HG02571 (cell line): ENCODE measurements around the gene RPL10A.

Experiments used
- ATAC-seq: cut with Tn5 transposase; IDR thresholded peaks from one replicate; pipeline ENCODE4 v1.9.1; 2021; ENCODE audit warnings: mild to moderate bottlenecking, moderate library complexity; ENCODE audit not compliant: unreplicated experiment

The RPL10A gene

DNA sequence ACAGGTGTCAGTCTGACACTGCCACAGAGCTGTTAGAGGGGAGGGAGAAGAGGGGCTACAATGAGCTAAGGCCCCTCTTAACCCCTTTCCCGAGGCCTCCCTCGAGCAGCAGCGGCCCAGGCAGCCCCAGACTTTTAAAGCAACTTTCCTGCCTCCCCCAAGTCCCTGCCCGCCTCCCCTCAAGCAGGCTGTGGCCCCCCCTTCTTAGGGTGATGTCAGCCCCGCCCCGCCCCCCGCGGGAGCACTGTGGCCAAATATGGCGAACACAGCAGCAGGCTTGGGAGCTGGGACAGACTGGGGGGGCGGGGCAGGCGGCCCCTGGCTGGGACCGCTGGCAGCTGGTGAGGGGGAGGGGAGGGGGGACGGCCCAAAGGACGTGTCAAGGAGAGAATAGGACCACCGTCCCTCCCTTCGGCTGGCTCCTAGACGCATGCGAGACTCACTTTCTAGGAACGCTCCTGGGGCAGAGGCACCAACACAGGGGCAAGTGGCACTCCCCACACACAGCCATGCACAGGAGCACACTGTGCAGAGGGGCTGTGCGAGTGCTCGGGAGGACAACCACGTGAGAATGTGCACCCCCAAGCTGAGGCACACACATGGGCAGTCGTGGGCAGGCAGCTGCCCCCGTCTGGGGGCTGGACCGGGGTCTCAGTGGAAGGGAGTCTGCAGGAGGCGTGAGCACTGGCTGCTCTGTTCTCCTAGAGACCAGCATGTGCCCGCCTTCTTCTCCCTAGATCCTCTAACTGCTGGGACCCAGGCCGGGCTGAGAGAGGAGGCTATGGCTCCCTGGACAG lies 22.0 kb downstream of the RPL10A start:
- no peak for ATAC-seq

GRCh38 chr6:35490821-35491557 lies 22.8 kb downstream of the RPL10A start:
- no peak for ATAC-seq

GRCh38 chr6:35491558-35492257 lies 23.5 kb downstream of the RPL10A start:
- ATAC-seq: no peak

DNA sequence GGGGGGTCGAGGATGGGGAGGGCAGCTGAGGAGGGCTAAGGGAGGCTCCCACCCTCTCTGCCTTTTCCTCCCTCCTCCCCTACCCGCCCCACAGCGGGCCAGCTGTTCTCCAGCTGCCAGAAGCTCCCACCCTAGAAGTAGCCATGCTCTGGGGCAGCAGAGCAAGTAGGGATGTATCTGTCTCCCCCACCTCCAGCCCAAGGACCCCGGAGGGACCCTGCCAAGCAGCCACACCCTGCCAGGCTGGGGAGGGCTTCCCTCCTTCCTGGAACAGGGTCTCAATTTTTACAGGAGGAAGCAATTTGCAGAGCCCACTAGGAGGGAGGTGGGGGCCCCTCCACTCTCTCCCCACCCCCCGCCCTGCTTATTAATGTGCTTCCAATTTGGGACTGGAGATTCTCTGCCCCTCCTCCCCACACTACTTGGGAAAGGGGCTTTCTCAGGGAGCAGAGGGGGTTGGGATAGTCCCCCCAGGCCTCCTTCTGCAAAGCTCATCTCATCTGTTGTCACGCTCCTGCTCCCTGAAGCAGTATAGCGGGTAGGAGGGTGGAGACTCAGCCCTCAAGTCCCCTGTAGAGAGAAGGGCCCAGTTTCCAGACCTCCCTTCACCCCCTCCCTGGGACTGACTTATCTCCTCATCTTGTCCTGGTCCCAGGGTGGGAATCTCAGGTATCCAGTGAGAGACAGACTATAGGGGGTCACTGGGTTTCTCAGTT lies 24.2 kb downstream of the RPL10A start:
- ATAC-seq: no peak

DNA sequence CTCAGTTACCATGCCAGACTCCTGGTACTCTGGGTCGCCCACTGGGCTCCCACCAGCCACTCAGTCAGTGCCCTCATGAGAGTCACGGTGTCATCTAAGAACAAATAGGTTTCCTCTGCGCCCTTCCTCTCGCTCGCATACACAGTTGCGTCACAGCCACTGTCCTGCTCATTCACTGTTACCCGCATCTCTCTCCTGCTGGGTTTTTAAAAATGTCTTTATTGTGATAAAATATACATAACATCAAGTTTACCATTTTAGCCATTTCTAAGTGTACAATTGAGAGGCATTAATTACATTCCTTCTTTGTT lies 24.7 kb downstream of the RPL10A start:
- ATAC-seq: no peak

- ATAC-seq: no peak
Observed at GRCh38 chr6:35493307-35493983, 25.2 kb downstream of the RPL10A start.

DNA sequence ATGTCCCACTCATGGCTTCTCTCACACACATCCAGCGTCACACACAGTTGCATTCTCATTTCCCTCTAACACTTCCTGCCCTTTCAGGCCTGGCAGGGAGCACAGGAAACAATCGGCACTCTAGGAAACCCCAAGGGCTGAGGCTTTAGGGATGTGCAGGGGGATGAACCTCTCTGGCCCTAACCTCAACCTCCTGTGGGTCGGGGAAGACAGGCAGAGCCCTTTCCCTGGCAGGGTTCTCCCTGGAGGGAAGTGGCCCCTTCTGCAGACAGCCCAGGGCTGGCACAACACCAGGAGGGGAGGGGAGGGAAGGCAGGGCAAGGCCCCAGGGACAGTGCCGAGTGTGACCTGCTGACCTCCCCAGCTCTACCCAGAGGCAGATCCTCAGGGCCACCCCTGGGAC lies 26.0 kb downstream of the RPL10A start:
- ATAC-seq: no peak

DNA sequence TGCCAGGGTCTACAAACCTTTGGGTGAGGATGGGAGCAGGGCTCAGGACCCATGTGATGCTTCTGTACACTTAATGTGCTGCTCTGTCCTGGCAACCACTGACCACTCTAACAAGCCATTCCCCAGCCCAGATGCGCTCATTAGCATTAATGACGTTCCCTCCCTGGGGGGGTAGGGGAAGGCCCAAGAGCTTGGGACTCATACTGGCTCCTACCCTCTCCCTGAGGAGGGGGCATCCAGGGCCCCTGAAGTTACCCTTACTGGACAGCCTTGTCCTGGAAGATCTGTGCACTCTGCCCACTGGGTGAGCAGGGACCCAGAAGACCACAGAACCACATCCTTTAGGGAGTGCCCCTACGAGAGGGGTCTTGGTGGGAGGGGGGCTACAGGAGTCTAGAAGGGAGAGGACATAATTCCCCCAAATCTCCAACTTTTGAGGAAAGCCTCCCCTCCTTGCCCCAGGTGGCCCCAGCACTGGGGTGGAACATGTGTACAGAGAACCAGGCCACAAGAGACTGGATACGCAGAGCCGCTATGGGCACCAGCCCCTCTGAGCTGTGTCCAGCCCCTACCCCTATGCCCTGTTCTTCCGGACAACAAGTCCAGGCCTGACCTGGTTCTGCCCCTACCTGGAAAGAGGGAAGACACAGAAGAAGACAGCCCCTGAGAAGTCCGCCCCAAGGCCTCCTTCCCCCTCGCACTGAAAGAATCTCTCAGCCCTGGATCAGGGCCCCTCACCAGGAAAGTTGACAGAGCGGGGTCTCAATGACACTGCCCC lies 27.2 kb downstream of the RPL10A start:
- ATAC-seq: no peak

DNA sequence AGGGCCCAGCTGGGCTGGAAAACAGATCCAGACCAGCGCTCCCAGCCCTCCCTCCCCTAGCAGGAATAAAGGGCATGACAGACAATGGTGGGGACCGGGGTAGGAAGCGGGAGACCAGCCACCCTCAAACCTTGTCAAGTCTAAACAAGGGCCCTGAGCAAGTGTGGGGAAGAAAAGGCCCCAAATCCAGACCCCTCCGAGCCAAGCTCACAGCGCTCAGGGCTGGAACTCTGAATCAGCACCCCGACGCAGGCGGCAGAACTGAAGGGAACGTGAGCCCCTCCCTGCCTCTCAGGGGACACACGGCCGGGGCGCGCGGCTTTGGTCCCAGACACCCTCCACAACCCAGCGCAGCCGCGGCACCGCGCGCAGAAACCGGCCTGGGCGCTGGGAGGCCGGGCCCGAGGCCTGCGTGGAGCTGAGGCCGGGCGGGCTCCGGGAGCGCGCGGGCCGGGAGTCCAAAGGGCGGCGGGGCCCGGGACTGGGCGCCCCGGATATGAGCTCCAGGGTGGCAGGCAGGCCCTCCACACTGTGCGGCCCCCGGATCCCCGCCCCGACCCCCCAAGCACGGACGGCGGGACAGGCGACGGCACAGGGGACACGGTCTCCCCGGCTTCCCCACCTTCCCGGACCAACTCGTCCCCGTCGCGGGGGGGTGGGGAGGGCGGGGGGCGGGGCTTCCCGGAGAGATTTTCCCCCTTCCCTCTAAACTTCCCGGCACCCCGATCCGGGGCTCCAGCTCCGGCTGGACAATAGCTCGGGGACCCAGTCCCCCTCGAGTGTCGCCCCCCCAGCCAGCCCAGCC lies 28.0 kb downstream of the RPL10A start:
- no peak for ATAC-seq

- no peak for ATAC-seq
Observed at GRCh38 chr6:35496841-35497570, 28.8 kb downstream of the RPL10A start, which contains the start of gene TEAD3. Gene TEAD3 (minus strand): TSS chr6:35497079.

- no peak for ATAC-seq
Observed at GRCh38 chr6:35497571-35498421, 29.6 kb downstream of the RPL10A start.

DNA sequence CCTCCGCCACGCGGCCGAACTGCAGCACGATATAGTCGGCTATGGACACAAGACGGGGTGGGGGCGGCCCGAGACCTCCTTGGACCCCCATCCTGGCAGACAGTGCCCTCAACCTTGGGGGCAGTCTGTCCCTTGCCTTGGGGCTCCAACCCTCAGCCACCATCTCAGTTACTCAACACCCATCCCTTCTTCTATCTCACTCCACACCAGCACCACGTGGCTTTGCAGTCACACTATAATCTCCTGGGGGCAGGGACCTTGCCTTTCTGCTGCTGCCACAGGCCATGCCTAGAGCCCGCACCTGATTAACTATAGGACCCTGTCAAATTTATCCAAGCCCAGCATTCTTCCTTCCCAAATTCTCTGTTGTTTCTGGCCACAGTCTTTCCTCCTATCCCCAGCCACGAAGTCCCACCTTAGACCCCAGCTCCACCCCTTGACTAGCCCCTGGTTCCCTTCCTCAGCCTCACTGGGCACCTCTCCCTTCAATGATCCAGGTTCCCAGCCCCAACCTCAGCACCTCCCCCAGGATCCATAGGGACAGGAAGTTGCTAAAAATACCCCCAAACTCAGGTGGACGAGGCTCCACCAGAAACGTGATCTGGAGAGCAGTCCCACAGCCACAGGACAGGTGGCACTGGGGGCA lies 30.3 kb downstream of the RPL10A start:
- ATAC-seq: no peak

- no peak for ATAC-seq
Observed at GRCh38 chr6:35499372-35499771, 31.2 kb downstream of the RPL10A start.

GRCh38 chr6:35500782-35501181 lies 32.6 kb downstream of the RPL10A start:
- ATAC-seq: no peak

- ATAC-seq: no peak
Observed at GRCh38 chr6:35501784-35502183, 33.6 kb downstream of the RPL10A start.

DNA sequence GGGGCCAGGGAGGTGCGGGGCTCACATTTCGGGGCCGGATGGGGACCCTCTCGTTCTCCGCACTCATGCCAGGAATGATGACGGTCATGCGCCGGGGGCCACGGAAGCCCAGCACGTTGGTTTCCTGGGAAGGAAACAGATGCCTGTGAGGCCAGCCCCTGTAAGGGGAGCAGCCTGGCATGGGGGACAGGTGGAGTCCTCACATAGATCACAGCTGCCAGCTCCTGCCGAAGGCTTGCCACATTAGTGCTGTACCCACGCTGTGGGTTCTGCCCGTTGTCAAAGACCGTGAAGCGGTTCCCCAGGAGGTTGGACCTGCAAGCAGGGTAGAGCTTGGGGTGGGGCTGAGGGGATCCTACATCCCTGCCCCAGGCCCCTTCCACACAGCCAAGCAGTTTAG lies 35.3 kb downstream of the RPL10A start:
- ATAC-seq: no peak

DNA sequence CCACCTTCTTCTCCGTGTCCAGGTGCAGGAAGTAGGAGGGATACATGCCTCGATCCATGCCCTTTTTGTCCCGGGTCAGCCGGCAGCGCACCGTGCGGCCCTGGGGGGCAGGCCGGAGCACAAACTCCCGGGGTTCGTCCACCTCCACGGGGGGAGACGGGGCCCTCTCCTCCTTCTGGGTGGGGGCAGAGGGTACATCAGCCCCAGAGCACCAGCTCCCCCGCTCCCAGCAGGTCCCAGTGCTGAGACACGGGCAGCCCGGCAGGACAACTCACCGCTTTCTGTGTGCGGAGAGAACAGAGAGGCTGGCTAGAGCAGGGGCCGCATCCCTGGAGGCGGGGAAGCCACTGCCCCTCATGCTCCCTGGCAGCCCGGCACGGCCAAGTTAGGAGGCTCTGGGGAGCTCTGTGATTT lies 37.8 kb downstream of the RPL10A start:
- ATAC-seq: no peak
